ENCODE data around the gene CXCR6.

DNA sequence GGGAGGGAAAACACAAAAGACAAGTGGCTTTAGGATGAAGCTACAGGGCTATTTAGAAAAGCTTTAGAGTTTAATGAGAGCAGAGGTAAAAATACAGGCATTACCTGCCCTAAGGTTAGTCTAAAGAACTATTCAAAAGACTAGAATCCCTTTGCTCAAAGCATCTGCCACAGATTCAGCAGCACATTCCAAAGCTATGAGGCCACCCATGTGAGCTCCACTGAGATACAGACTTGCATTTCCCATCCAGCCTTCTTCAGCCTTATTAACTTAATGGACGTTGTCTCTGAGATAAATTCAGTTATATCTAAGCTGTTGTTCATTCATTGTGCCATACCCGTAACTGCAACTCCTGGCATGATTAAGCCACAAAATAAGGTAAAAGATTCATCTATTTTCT is 25.4 kb downstream of the CXCR6 start:
- no peak for TF ChIP-seq SUZ12 (IDR thresholded peaks at IDR 0.05)
- TF ChIP-seq BHLHE40 (IDR thresholded peaks at IDR 0.05; ENCODE audit: borderline replicate concordance): no peak

Measured in HEK293T (cell line).